Neural progenitor cell (in vitro differentiated cells): Measurements from ENCODE around the gene CX3CL1. TPM values are rescaled to one million over a fixed set of nuclear protein-coding genes. Genes with fewer than 3 reads are reported as not detected.

Experiments used
- DNase-seq: peaks from one replicate; pipeline ENCODE4 v3.0.0-alpha.2; 2016; ENCODE audit warnings: low spot score
- H2AFZ ChIP-seq: fragments of 200-600 bp; sonication (generic); replicated peaks from 2 replicates; pipeline ENCODE4 v1.6.1; 2016; ENCODE audit warnings: antibody characterized with exemption
- H3F3A ChIP-seq: fragments of 200-600 bp; sonication (generic); 2 replicates; pipeline ENCODE4 v1.6.1; 2016; ENCODE audit warnings: antibody characterized with exemption, low read depth
- H3K27ac ChIP-seq: fragments of 200-600 bp; sonication (generic); 2 replicates; pipeline ENCODE4 v1.5.1; 2016; ENCODE audit warnings: mild to moderate bottlenecking
- H3K27me3 ChIP-seq: fragments of 200-600 bp; sonication (generic); 2 replicates; pipeline ENCODE4 v1.6.1; 2016; ENCODE audit warnings: mild to moderate bottlenecking, moderate library complexity
- H3K36me3 ChIP-seq: fragments of 200-600 bp; sonication (generic); 2 replicates; pipeline ENCODE4 v1.5.1; 2016
- H3K4me1 ChIP-seq: fragments of 200-600 bp; sonication (generic); 2 replicates; pipeline ENCODE4 v1.6.1; 2016; ENCODE audit warnings: mixed run types
- H3K4me2 ChIP-seq: fragments of 200-600 bp; sonication (generic); 2 replicates; pipeline ENCODE4 v1.6.1; 2016
- H3K4me3 ChIP-seq: fragments of 200-600 bp; sonication (generic); 2 replicates; pipeline ENCODE4 v1.5.1; 2016
- H3K79me2 ChIP-seq: fragments of 200-600 bp; sonication (generic); 2 replicates; pipeline ENCODE4 v1.6.1; 2016; ENCODE audit warnings: low read depth
- H3K9ac ChIP-seq: fragments of 200-600 bp; sonication (generic); 2 replicates; pipeline ENCODE4 v1.6.1; 2016
- H3K9me3 ChIP-seq: fragments of 200-600 bp; sonication (generic); 2 replicates; pipeline ENCODE4 v1.5.1; 2016; ENCODE audit warnings: low read depth
- H4K20me1 ChIP-seq: fragments of 200-600 bp; sonication (generic); 2 replicates; pipeline ENCODE4 v1.6.1; 2016; ENCODE audit warnings: low read depth
- H3K27ac Mint-ChIP-seq: 3 replicates; pipeline ENCODE4 v1.8.0; 2021; ENCODE audit warnings: mixed read lengths
- H3K27me3 Mint-ChIP-seq: 2 replicates; pipeline ENCODE4 v1.8.0; 2022; ENCODE audit warnings: low read depth, mild to moderate bottlenecking, inconsistent platforms, moderate library complexity, mixed read lengths; ENCODE audit not compliant: insufficient read depth
- H3K36me3 Mint-ChIP-seq: 3 replicates; pipeline ENCODE4 v1.8.0; 2021; ENCODE audit warnings: mixed read lengths
- H3K4me1 Mint-ChIP-seq: 3 replicates; pipeline ENCODE4 v1.8.0; 2021; ENCODE audit warnings: mixed read lengths
- H3K4me3 Mint-ChIP-seq: 3 replicates; pipeline ENCODE4 v1.8.0; 2021; ENCODE audit warnings: mild to moderate bottlenecking, moderate library complexity, mixed read lengths
- H3K9me3 Mint-ChIP-seq: 3 replicates; pipeline ENCODE4 v1.8.0; 2020; ENCODE audit warnings: mixed read lengths
- CTCF ChIP-seq: fragments of 200-600 bp; sonication (generic); IDR thresholded peaks from 2 replicates; pipeline ENCODE4 v1.5.1; 2017; ENCODE audit warnings: antibody characterized with exemption, mild to moderate bottlenecking
- EZH2 ChIP-seq: fragments of 200-600 bp; sonication (generic); IDR thresholded peaks from 2 replicates; pipeline ENCODE4 v1.6.1; 2017; ENCODE audit warnings: antibody characterized with exemption, mild to moderate bottlenecking, moderate library complexity
- EZH2phosphoT487 ChIP-seq: fragments of 200-600 bp; sonication (generic); IDR thresholded peaks from 2 replicates; pipeline ENCODE4 v1.6.1; 2017; ENCODE audit warnings: antibody characterized with exemption
- total RNA-seq: library from RNA; depleted of rRNA; stranded (reverse); fragments of >200 nt; gene quantifications from 2 replicates; pipeline ENCODE4 v1.2.3, GENCODE V29; 2015; ENCODE audit warnings: low replicate concordance

Gene CX3CL1
- total RNA-seq, 1 donor from 2014 or later = 0.65 TPM

- Mint-ChIP-seq H3K4me1 (peaks cover 34% of the 10 kb centered on the region), H3K36me3 (no peaks in the 10 kb centered on the region)
- peaks cover 9% of the 10 kb centered on the region for H3F3A ChIP-seq
Measured at GRCh38 chr16:57413733-57414132, 41.4 kb downstream of the CX3CL1 start.

GRCh38 chr16:57416084-57416483 is 43.8 kb downstream of the CX3CL1 start:
- no peaks in the 10 kb centered on the region for H3K79me2 ChIP-seq
- Mint-ChIP-seq H3K9me3 (peaks cover 2% of the 10 kb centered on the region), H3K27ac (peak overlapping the region; percentile 75), H3K4me3 (no peak overlapping the region), H3K4me1 (peaks cover 33% of the 10 kb centered on the region), H3K36me3 (no peaks in the 10 kb centered on the region), H3K27me3 (peaks cover 8% of the 10 kb centered on the region)
- H3K4me3 ChIP-seq = no peak overlapping the region
- TF ChIP-seq CTCF (no peak), EZH2phosphoT487 (no peak), EZH2 (no peak)
- no peaks in the 10 kb centered on the region for H3K9me3 ChIP-seq
- no peak overlapping the region for H3K9ac ChIP-seq
- no peak overlapping the region for H3K27ac ChIP-seq
- H3K4me1 ChIP-seq = peaks cover 11% of the 10 kb centered on the region
- no peaks in the 10 kb centered on the region for H4K20me1 ChIP-seq
- no peak for DNase-seq
- no peaks in the 10 kb centered on the region for H3K36me3 ChIP-seq
- H3K27me3 ChIP-seq = no peaks in the 10 kb centered on the region
- H3F3A ChIP-seq = peaks cover 9% of the 10 kb centered on the region
- peak overlapping the region; percentile 88 for H2AFZ ChIP-seq
- no peak overlapping the region for H3K4me2 ChIP-seq

More at GRCh38 chr16:57413733-57414132, 41.4 kb downstream of the CX3CL1 start:
- Histone ChIP-seq H2AFZ (no peak overlapping the region), H3K4me3 (no peak overlapping the region), H3K36me3 (no peaks in the 10 kb centered on the region), H3K9me3 (no peaks in the 10 kb centered on the region), H3K9ac (no peak overlapping the region), H3K4me1 (peaks cover 15% of the 10 kb centered on the region), H3K27ac (no peak overlapping the region), H3K27me3 (no peaks in the 10 kb centered on the region), H3K79me2 (no peaks in the 10 kb centered on the region), H4K20me1 (no peaks in the 10 kb centered on the region), H3K4me2 (no peak overlapping the region)
- peak overlapping the region; percentile 82 for H3K27ac Mint-ChIP-seq
- no peak overlapping the region for H3K4me3 Mint-ChIP-seq
- peaks cover 2% of the 10 kb centered on the region for H3K9me3 Mint-ChIP-seq
- no peak for DNase-seq
- peaks cover 12% of the 10 kb centered on the region for H3K27me3 Mint-ChIP-seq
- TF ChIP-seq EZH2 (no peak), EZH2phosphoT487 (no peak), CTCF (no peak)

GRCh38 chr16:57419506-57419905 is 47.2 kb downstream of the CX3CL1 start:
- no peaks in the 10 kb centered on the region for H3K36me3 Mint-ChIP-seq
- H3K27me3 Mint-ChIP-seq = peaks cover 7% of the 10 kb centered on the region
- no peak overlapping the region for H3K27ac ChIP-seq
- H3K4me3 ChIP-seq = no peak overlapping the region
- H2AFZ ChIP-seq = no peak overlapping the region
- H3K4me1 ChIP-seq = peaks cover 11% of the 10 kb centered on the region
- no peak overlapping the region for H3K4me3 Mint-ChIP-seq
- peaks cover 40% of the 10 kb centered on the region for H3K4me1 Mint-ChIP-seq
- DNase-seq = no peak
- H3K27ac Mint-ChIP-seq = no peak overlapping the region
- no peak overlapping the region for H3K9ac ChIP-seq
- H3K4me2 ChIP-seq = no peak overlapping the region
- H3K36me3 ChIP-seq = no peaks in the 10 kb centered on the region
- peaks cover 2% of the 10 kb centered on the region for H3K9me3 Mint-ChIP-seq
- TF ChIP-seq CTCF = no peak
- no peak for TF ChIP-seq EZH2
- no peak for TF ChIP-seq EZH2phosphoT487
- H3K9me3 ChIP-seq = no peaks in the 10 kb centered on the region
- H3K79me2 ChIP-seq = no peaks in the 10 kb centered on the region
- peaks cover 9% of the 10 kb centered on the region for H3F3A ChIP-seq
- H3K27me3 ChIP-seq = no peaks in the 10 kb centered on the region
- no peaks in the 10 kb centered on the region for H4K20me1 ChIP-seq
